NCI-H2227 (cell line): ENCODE data around the gene ZBTB9.

Experiments
- DNase-seq: peaks from one replicate; lab custom pipeline; 2025; ENCODE audit not compliant: unreplicated experiment; lab: John Stamatoyannopoulos, UW

ZBTB9 gene, protein sequence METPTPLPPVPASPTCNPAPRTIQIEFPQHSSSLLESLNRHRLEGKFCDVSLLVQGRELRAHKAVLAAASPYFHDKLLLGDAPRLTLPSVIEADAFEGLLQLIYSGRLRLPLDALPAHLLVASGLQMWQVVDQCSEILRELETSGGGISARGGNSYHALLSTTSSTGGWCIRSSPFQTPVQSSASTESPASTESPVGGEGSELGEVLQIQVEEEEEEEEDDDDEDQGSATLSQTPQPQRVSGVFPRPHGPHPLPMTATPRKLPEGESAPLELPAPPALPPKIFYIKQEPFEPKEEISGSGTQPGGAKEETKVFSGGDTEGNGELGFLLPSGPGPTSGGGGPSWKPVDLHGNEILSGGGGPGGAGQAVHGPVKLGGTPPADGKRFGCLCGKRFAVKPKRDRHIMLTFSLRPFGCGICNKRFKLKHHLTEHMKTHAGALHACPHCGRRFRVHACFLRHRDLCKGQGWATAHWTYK

DNA sequence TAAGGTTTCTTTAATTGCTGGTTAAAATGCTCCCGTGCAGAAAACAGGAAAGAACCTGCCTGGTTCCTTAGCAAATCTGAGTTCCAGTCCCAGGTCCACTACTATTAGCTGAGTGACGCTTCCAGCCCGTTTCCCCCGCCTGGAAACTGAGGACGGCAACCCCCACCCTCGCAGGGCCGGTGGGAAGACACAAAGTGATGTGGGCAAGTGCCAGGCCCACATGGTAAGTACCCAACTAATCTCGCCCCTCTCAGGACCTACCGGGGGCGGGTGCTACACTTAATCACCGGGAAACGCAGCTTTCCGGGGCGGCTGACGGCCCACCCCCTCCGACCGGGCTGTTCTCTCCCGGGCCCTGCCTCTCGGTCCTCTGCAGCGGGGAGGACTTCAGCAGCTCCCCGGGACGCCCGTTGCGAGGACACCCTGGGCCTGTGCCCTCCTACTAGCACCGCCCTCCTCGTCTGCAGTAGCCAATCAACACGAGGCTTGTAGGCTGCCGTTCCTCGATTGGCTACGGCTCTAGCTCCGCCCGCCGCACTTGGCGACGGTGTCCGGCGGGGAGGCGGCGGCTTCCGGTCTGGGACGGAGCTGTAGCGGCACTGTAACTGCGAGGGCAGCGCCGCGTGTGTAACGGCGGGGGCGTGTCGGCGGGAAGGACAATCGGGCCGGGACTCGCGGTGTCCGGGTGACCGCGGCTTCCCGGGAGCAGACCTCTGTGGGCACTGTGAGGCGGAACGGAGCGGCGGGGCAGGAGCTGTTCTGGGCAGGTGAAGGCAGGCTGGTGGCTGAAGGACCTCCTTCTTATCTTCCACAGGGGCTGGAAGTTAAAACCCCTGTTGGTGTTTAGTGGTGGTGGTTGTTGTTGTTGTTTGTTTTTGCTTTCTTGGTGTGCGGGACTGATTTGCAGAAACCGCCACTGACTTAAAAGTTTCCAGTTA lies at the start of gene ZBTB9:
ZBTB9 (plus strand) TSS at position 568 of the 938 bp plus-strand sequence. CDS start 525 bp downstream, outside the sequence.
- peak; percentile 98 for DNase-seq

DNA sequence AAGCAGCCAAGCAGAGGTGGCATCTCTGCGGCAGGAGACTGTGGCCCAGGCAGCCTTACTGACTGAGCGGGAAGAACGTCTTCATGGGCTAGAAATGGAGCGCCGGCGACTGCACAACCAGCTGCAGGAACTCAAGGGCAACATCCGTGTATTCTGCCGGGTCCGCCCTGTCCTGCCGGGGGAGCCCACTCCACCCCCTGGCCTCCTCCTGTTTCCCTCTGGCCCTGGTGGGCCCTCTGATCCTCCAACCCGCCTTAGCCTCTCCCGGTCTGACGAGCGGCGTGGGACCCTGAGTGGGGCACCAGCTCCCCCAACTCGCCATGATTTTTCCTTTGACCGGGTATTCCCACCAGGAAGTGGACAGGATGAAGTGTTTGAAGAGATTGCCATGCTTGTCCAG lies 49.5 kb upstream of the ZBTB9 start:
- no peak for DNase-seq

DNA sequence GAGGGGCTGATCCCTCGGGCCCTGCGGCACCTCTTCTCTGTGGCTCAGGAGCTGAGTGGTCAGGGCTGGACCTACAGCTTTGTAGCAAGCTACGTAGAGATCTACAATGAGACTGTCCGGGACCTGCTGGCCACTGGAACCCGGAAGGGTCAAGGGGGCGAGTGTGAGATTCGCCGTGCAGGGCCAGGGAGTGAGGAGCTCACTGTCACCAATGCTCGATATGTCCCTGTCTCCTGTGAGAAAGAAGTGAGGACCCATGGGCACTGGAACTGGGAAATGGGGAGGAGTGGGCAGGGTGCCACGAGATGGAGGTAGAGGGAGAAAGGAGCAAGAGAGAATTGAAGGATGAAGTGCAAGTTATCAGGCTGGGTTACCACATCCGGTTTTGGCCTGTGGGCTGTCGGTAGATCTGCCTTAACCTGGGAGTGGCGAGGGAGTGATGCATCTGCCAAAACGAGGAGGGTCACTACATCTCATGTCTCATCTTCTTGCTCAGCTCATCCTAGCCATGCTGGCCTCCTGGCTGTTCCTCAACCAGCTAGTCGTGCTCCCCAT lies 48.9 kb upstream of the ZBTB9 start:
- no peak for DNase-seq

DNA sequence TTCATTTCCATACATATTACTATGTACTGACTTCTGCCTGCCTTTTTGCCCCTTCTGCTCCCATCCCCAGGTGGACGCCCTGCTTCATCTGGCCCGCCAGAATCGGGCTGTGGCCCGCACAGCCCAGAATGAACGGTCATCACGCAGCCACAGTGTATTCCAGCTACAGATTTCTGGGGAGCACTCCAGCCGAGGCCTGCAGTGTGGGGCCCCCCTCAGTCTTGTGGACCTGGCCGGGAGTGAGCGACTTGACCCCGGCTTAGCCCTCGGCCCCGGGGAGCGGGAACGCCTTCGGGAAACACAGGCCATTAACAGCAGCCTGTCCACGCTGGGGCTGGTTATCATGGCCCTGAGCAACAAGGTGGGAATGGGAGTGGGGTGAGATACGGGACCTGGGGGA lies 48.2 kb upstream of the ZBTB9 start:
- DNase-seq = no peak

DNA sequence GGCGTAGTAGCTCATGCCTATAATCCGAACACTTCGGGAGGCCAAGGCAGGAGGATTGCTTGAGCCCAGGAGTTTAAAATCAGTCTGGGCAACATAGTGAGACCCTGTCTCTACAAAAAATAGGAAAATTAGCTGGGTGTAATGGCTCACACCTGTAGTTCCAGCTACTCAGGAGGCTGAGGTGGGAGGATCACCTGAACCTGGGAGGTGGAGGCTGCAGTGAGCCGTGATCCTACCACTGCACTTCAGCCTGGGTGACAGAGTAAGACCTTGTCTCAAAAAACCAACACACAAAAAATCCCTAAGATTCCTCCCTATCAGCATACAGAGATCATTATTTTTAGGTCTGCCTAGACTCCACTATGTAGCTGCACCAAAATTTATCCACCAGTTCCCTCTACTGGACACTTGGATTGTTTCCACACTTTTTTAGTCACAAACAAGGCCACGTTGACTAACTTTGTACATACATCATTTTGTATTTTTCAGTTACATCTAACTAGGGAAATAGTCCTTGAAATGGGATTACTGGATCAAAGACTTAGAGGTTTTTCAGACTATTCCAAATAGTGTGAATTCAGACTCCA lies 47.2 kb upstream of the ZBTB9 start:
- DNase-seq = no peak

DNA sequence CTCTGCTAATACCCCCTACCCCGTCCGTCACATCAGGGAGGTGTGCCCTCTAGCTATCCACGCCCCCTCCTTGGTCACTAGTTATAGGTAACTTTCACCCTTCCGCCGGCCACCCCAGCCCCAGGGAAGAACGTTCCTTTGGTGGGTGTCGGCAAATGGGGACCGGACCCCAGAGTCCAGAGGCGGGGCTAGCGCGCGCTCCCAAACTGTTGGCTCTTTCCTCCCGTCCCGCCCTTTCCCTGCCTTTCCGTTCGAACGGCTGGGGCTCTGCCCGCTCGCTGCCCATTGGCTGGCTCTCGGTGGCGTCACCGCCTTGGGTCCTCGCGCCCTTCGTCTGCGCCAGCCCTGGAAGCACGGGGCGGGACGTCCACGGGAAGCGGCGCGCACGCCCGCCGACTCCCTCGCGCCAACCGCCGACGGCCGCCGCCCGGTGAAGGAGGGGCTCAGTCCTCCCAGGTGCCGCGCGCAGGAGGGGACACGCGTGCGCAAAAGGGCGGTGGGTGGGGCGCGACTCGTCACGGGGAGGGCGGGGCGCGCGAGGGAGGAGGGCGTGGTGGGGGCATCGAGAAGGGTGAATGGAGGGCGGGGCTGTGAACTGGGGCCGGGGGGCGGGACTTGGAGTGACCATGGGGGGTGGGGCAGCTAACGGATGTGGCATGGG lies 44.2 kb upstream of the ZBTB9 start:
- peak; percentile 99 for DNase-seq

DNA sequence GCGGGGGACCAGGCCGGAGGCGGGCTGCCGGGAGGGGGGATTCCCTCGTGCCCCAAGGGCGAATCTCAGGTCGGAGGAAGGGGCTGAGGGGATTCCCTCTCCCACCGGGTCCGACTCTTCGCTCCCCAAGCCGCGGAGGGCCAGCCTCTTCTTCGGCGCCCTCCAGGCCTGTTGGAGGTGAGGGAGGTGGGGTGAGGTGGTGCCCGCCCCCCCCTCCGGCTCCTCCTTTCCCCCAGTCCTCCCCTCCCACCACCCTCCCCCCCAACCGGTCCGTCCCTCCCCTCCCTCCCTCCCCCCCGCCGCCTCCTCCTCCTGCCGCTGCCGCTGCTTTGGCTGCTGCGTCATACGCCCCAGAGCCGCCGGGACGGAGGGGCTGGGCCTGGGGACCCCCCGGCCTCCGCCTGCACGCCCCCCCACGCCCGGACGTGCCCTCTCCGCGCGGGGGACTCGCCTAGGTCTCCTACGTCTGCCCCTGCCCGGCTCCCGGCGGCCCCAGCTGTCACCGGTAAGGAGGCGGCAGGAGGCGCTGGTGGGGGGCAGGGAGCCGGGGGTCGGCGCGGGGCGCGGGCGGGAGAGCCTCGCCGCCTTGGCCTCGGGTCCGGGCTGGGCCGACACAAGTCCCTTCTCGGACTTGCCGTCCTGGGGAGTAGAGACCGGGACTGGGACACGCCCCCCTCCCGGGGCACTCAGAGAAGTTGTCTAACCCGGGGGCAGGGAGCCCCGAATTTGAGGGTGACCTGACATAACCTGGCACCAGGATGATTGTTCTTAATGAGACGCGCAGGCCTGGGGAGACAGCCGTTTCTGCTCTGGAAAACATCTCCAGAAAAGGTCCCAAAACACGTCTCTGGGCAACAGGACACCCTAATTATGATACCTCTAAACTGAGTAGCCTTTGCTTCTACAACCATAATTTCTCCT lies 43.4 kb upstream of the ZBTB9 start, which contains the start of gene PHF1:
PHF1 (plus strand) TSS at position 304 of the 921 bp plus-strand sequence. CDS start 1,250 bp downstream, outside the sequence.
- DNase-seq = peak; percentile 85

DNA sequence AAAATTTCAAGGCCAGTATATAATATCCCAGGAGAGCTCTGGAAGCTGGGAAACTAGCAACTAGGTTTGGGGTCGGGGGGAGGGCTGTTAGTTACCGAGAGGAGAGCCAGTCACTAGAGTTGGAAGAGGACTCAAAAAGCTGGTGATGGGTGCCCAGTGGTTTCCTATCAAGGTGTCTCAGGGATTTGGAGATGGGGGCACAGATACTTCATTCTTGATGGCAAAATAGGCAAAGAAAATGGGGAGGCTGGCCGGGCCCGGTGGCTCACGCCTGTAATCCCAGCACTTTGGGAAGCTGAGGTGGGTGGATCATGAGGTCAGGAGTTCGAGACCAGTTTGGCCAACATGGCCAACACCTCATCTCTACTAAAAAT lies 42.8 kb upstream of the ZBTB9 start:
- no peak for DNase-seq

DNA sequence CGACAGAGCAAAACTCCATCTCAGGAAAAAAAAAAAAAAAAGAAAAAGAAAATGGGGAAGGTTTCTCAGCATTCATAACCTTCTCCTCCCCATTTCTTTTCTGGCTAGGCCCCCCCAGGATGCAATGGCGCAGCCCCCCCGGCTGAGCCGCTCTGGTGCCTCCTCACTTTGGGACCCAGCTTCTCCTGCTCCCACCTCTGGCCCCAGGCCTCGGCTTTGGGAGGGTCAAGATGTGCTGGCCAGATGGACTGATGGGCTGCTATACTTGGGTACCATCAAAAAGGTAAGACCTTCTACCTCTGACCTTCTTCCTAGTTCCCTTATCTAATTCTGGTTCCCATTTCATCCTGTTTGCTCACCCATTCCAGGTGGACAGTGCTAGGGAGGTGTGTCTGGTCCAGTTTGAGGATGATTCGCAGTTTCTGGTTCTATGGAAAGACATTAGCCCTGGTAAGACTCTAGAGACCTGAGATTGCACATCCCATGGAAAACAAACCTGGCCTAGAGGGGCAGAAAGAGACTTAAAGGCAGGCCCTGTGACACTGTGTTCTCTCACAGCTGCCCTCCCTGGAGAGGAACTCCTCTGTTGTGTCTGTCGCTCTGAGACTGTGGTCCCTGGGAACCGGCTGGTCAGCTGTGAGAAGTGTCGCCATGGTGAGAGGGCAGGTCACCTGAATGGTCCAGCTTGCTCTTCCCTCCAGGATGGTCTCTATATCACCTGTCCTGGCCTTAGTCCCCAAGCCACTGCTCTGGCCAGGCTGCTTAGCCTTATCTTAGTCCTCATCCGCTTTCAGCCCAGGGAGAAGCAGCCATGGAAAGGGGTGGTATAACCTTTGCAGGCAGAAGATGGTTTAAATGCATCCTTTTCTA lies 42.0 kb upstream of the ZBTB9 start:
- no peak for DNase-seq

DNA sequence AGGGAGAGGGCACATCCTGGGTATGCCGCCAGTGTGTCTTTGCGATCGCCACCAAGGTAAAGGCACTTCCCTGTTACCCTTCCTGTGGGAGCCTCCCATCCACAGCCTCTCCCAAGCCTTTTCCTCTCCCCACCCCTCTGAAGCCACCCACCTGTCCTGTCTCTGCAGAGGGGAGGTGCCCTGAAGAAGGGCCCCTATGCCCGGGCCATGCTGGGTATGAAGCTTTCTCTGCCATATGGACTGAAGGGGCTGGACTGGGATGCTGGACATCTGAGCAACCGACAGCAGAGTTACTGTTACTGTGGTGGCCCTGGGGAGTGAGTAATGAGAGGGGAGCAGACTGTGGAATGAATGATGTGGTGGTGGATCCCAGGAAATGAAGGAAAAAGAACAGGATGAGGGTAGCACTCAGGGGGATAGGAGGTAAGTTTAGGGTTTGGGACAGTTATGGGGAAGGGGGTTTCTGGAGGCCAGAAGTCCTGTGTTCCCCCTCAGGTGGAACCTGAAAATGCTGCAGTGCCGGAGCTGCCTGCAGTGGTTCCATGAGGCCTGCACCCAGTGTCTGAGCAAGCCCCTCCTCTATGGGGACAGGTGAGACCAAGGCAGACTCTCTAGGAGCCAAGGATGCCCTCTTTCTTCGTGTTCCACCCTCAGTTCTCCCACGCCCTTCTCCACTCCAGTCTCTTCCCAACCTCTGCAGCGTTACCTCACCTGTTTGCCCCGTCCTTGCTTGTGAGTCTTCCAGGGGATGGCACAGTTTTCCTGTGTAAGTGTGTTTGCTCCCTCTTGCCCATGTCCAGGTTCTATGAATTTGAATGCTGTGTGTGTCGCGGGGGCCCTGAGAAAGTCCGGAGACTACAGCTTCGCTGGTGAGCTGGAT lies 40.9 kb upstream of the ZBTB9 start:
- no peak for DNase-seq

DNA sequence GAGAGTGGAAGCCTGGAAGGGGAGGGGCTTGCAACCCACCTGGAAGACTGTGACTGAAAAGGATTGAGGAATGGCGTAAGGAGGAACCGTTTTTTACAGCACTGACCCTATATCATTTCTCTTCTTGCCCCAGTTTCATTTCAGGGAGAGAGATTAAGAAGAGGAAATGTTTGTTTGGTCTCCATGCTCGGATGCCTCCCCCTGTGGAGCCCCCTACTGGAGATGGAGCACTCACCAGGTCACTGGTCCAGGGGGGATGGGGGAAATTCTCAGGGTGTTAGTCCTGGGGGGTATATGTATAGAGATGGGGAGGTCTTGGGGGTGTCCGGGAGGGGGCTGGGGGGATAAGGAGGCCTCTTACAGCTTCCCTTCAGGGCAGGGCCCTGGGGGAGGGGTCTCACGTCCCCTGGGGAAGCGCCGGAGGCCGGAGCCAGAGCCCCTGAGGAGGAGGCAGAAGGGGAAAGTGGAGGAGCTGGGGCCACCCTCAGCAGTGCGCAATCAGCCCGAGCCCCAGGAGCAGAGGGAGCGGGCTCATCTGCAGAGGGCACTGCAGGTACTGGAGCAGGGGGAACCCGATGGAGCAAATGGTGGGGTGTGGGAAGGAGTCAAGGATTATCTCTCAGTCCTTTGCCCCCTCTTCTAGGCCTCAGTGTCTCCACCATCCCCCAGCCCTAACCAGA lies 39.6 kb upstream of the ZBTB9 start:
- no peak for DNase-seq

DNA sequence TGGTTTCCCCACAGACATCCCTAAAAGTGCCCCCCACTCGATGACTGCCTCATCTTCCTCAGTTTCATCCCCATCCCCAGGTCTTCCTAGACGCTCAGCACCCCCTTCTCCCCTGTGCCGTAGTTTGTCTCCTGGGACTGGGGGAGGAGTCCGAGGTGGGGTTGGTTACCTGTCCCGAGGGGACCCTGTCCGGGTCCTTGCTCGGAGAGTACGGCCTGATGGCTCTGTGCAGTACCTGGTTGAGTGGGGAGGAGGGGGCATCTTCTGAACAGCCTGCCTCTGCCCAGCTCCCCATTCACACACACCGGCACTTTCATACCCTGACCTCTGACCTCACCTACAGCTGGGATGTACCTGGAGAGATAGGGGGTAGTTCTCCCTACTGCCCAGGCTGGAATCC lies 38.5 kb upstream of the ZBTB9 start:
- no peak for DNase-seq

DNA sequence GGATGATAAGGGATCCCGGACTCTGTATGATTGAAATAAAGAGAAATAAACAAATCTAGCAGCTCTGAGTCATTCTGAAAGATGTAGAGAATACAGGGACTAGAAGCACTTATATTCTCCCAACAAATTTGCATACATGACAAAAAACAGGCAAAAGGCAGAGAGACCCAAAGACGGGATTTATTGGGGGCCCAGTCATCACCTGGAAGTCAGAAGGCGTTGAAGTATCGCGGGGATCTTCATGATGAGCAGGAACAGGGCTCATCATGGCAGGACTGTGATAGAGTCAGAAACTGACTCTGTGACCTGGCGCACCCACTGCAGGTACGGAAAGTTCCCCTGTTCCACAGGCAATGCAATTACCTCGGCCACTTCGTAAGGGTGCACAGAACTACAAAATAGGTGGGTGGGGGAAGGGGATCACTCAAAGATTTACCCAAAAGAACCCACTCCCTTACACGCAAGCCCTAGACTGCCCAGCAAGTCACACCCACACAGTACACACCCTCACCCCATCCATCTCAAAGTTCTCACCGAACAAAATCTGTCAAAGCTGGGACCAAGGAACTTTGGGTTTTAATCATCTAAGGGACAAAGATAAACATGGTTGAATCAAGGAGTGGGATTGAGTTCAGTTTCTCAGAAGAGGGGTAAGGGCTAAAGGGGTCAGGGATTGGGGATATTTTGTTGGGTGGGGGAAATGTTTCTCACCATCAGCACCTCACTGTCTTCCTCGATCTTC lies 37.8 kb upstream of the ZBTB9 start:
- DNase-seq = no peak

DNA sequence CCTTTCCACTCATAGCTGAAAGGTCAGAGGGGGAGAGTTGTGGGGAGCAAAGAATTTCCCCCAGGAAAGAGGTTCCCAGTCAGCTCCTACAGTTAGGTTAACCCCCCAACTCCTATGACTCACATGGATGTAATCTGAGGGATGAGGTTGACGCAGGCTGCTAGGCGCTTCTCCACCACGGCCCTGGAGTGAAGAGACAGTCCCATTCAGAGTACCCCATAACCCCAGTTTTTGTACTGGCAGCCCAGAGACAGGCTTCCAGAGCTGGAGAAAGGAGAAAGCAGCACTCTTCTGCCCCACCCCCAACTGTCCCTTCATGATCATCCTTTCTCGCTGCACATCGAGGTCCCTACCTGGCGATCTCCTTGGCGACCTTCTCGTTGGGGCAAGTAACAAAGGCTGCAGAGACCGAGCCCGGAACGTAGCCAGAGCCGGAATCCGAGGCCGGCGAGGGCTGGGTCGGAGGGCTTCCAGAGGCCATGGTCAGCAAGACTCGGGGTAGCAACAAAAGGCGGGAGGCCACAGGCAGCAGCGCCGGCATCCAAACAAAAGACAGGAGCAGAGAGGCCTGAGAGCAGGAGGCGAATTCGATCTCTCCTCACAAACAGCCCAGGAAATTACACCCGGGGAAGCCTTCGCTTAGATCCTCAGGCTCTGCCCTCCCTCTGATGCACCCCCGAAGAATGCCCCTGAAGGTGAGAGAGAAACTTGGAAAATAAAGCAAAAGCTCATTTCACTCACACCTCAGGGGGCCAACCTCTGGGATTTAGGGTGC lies 37.1 kb upstream of the ZBTB9 start:
- DNase-seq = no peak

DNA sequence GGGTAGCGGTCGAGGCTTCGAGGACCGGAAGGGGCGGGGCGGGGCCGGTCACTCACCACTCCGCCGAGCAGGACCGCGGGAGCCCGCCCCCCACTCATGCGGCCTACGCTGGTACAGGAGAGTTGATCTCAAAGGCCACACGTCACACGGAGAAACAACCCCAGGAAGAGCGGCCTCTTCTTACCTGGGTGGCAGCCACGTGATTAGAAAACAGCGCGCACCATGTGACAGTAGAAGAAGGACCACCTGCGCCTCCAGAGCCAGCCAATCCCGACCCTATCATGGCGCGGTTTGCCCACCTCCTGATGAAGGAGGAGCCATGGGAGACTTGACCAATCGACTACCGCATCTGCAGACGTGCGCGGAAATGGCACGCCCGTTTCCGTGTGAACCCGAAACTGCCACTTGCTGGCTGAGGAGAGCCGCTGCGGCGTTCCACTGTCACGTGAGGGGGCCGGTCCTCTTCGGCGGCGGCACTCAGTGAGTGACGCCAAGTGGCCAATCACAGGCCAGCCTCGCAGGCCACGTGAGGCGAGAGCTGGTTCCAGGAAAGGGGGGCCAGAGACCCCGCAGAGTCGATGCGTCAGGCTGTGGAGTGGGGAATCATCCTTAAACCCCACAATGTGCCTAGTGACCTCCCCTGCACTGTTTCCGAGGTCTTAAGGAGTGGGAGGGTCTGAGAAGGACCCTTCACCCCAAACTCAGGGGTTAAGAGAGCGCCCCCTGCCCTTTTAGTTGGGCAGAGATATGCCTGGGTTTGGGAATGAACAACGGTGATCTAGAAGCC lies 36.3 kb upstream of the ZBTB9 start, which contains the start of gene CUTA:
CUTA (minus strand) TSS at position 205 of the 787 bp plus-strand sequence; CDS start at position 98, 107 bp downstream.
- peak; percentile 100 for DNase-seq
